ENCODE data around the gene PHF21A.

Gene PHF21A

GRCh38 chr11:46050003-46050461 lies 71.2 kb downstream of the PHF21A start:
- Histone ChIP-seq H3K9ac (ENCODE audit: low read depth, low read length, poor library complexity, severe bottlenecking) (no peak overlapping the region), H3F3A (ENCODE audit: low read depth) (peaks cover 3% of the 10 kb centered on the region; the same call in 1 of the 2 replicates), H3K9me2 (replicated peaks; ENCODE audit: low read depth, low read length) (no peaks in the 10 kb centered on the region), H4K20me1 (ENCODE audit: insufficient read depth, low read length, poor library complexity, severe bottlenecking) (no peaks in the 10 kb centered on the region), H3K4me3 (ENCODE audit: low read length, poor library complexity, severe bottlenecking) (no peak overlapping the region), H3K36me3 (ENCODE audit: insufficient read depth, low read length) (peaks cover 30% of the 10 kb centered on the region), H2AFZ (ENCODE audit: low read length) (no peak overlapping the region), H3K9me3 (ENCODE audit: insufficient read depth, low read depth, low read length) (no peaks in the 10 kb centered on the region), H3K4me2 (ENCODE audit: low read depth, low read length, poor library complexity, severe bottlenecking) (no peak overlapping the region), H3K27me3 (ENCODE audit: insufficient read depth, low read length, poor library complexity, severe bottlenecking) (no peaks in the 10 kb centered on the region), H3K4me1 (ENCODE audit: insufficient read depth, low read length, poor library complexity, severe bottlenecking) (peaks cover 20% of the 10 kb centered on the region), H3K79me2 (ENCODE audit: insufficient read depth, low read length) (0 out of 2 replicates have a peak, but pooled peaks cover 3% of the 10 kb centered on the region)
- TF ChIP-seq EZH2phosphoT487 (IDR thresholded peaks at IDR 0.05; ENCODE audit: borderline replicate concordance), result no peak
- TF ChIP-seq CTCF (conservative IDR thresholded peaks at IDR 0.05; ENCODE audit: low read length), result no peak

- H4K20me1 ChIP-seq (ENCODE audit: insufficient read depth, low read length, poor library complexity, severe bottlenecking), result peaks cover 2% of the 10 kb centered on the region
- no peak overlapping the region for H3K4me3 ChIP-seq (ENCODE audit: low read length, poor library complexity, severe bottlenecking)
- H3K79me2 ChIP-seq (ENCODE audit: insufficient read depth, low read length), result 0 out of 2 replicates have a peak, but pooled peaks cover 2% of the 10 kb centered on the region
- H3K36me3 ChIP-seq (ENCODE audit: insufficient read depth, low read length), result peaks cover 30% of the 10 kb centered on the region
- H3K4me1 ChIP-seq (ENCODE audit: insufficient read depth, low read length, poor library complexity, severe bottlenecking), result peaks cover 13% of the 10 kb centered on the region
- peaks cover 2% of the 10 kb centered on the region; the same call in 1 of the 2 replicates for H3F3A ChIP-seq (ENCODE audit: low read depth)
- no peaks in the 10 kb centered on the region for H3K9me2 ChIP-seq (replicated peaks; ENCODE audit: low read depth, low read length)
- H2AFZ ChIP-seq (ENCODE audit: low read length), result no peak overlapping the region
- no peak overlapping the region for H3K4me2 ChIP-seq (ENCODE audit: low read depth, low read length, poor library complexity, severe bottlenecking)
- H3K9me3 ChIP-seq (ENCODE audit: insufficient read depth, low read depth, low read length), result no peaks in the 10 kb centered on the region
- no peak for TF ChIP-seq CTCF (conservative IDR thresholded peaks at IDR 0.05; ENCODE audit: low read length)
- no peak for TF ChIP-seq EZH2phosphoT487 (IDR thresholded peaks at IDR 0.05; ENCODE audit: borderline replicate concordance)
- H3K27me3 ChIP-seq (ENCODE audit: insufficient read depth, low read length, poor library complexity, severe bottlenecking), result no peaks in the 10 kb centered on the region
- no peak overlapping the region for H3K9ac ChIP-seq (ENCODE audit: low read depth, low read length, poor library complexity, severe bottlenecking)
Measured at GRCh38 chr11:46049325-46049897, 71.8 kb downstream of the PHF21A start.

- Histone ChIP-seq H3K36me3 (ENCODE audit: insufficient read depth, low read length) (peaks cover 23% of the 10 kb centered on the region), H2AFZ (ENCODE audit: low read length) (no peak overlapping the region), H3K27me3 (ENCODE audit: insufficient read depth, low read length, poor library complexity, severe bottlenecking) (no peaks in the 10 kb centered on the region), H3K4me2 (ENCODE audit: low read depth, low read length, poor library complexity, severe bottlenecking) (no peak overlapping the region), H3K9ac (ENCODE audit: low read depth, low read length, poor library complexity, severe bottlenecking) (no peak overlapping the region), H3K9me2 (replicated peaks; ENCODE audit: low read depth, low read length) (no peaks in the 10 kb centered on the region), H3K4me3 (ENCODE audit: low read length, poor library complexity, severe bottlenecking) (no peak overlapping the region), H3K4me1 (ENCODE audit: insufficient read depth, low read length, poor library complexity, severe bottlenecking) (peaks cover 12% of the 10 kb centered on the region), H3K79me2 (ENCODE audit: insufficient read depth, low read length) (no peaks in the 10 kb centered on the region), H3K9me3 (ENCODE audit: insufficient read depth, low read depth, low read length) (no peaks in the 10 kb centered on the region), H4K20me1 (ENCODE audit: insufficient read depth, low read length, poor library complexity, severe bottlenecking) (peaks cover 3% of the 10 kb centered on the region), H3F3A (ENCODE audit: low read depth) (no peaks in the 10 kb centered on the region)
- TF ChIP-seq EZH2phosphoT487 (IDR thresholded peaks at IDR 0.05; ENCODE audit: borderline replicate concordance), result no peak
- no peak for TF ChIP-seq CTCF (conservative IDR thresholded peaks at IDR 0.05; ENCODE audit: low read length)
Measured at GRCh38 chr11:46048198-46048597, 73.1 kb downstream of the PHF21A start.
